Stimulated activated CD4-positive, alpha-beta T cell treated with anti-CD3 and anti-CD28 coated beads, Interleukin-4, amount 100 ng/mL, for 4 hours (primary cell): Measurements from ENCODE around the gene FOXK2.
"Not testable (repeated sequence)": the region's sequence is repeated elsewhere in the genome, so short reads cannot be mapped to it uniquely, and the experiment has no call there.

Source experiments
- DNase-seq, 2 experiments: peaks; one replicate each; pipeline ENCODE4 v3.0.0-alpha.2; 2020

The FOXK2 gene

DNA sequence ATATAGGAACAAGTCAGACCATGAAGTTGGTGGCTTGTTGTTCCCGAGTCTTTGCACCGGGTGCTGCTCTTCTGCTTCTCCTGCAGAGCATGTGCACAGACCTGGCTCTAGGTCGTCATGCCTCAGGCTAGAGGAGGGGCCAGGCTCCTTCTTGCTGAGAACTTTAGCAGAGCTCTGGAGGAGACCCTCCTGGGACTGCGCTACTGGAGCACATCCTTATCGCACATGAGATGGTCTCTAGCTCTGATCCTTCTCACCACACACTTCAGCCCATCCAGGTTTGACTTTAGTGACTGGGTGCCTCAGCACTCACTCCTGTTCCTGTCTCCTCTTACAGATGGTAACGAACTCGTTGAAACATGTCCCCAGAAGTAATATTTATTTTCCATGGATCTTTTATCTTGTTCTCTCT is 14.9 kb downstream of the FOXK2 start:
- DNase-seq = no peak

DNA sequence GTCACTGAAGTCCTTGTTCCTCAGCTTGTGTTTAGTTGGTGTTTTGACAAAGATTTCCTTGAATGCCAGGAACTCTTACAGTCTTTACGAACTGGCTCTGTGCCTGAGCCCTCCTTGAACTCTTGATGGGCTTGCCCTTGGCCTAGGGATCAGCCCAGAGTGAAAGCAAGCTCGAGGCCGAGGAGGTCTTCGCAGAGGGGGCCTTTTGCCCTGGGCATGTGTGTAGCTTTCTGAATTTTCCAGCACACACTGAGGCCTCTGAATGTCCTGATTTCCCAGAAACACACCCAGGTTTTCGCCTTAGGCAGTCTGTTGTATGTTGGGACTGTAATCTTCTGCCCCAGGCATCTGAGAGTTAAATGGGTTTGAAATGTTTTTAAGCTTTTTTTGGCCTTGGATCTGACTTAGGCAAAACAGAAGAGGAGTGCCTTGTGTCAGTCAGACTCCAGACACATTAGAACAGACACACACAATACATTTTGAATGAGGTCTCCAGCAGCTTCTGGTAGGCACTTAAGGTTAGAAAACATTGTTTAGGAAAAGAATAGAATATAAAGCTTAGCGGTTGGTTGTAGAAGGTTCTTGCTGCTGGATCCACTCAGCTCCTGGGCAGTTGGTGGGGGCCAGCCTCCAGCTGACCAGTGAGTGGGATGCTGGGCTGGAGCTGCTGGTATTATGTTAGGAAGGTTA is 17.1 kb downstream of the FOXK2 start:
- no peak for DNase-seq

DNA sequence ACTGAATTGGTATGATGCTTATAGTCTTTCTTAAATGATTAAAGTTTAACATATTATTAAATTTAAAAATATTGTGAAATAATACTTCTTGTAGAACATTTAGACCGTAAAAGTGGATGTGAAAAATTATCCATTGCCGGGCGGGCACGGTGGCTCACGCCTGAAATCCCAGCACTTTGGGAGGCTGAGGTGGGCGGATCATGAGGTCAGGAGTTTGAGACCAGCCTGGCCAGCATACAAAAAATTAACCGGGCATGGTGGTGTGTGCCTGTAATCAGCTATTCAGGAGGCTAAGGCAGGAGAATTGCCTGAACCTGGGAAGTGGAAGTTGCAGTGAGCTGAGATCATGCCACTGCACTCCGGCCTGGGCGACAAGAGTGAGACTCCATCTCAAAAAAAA is 17.7 kb downstream of the FOXK2 start:
- DNase-seq = not testable (repeated sequence)

DNA sequence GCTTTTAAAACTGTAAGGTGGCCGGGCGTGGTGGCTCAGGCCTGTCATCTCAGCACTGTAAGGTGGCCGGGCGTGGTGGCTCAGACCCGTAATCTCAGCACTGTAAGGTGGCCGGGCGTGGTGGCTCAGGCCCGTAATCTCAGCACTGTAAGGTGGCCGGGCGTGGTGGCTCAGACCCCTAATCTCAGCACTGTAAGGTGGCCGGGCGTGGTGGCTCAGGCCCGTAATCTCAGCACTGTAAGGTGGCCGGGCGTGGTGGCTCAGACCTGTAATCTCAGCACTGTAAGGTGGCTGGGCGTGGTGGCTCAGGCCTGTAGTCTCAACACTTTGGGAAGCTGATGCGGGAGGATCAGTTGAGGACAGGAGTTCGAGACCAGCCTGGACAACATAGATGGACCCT is 19.5 kb downstream of the FOXK2 start:
- DNase-seq = not testable (repeated sequence)

DNA sequence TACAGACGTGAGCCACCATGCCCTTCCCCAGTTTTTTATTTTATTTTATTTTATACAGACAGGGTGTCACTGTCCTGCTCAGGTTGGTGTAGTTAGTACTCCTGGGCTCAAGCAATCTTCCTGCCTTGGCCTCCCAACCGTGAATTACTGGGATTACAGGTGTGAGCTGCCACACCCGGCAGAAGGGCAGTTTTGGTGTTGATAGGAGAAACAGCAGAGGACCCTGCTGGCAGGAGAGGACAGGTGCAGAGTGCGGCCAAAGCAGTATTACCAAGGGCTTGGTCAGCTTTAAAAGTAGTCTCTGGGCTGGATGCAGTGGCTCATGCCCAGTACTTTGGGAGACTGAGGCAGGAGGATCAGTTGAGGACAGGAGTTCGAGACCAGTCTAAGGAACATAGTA is 22.9 kb downstream of the FOXK2 start:
- DNase-seq = no peak

DNA sequence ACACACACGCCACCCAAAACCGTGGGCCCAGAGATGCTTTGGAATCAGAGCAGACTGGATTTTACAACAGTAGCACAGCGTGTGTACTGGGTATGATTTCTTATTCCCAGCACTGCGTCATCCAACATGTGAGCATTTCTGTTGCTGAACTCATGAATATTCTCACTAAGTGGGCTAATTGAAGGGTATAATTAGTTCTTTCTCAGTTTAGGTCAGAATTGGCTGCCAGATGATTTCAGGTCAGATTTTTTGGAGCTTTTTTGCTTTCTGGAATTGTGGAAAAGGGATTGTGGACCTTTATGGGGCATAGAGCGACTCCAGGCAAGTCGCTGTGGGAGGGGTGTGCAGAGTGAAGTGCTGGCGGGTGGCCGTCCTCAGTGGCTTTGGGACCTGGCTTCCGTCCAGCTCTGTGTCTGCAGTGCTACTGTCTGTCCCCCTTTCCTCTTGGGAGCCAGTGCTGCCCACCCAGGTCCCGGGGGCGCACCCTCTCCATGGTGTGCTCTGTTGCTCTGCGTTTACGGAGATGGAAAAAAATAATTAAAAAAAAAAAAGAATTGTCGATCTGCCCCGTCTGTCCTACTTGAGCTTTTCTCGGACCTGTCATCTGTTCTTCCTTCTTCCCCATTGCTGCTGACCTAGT is 25.0 kb downstream of the FOXK2 start:
- DNase-seq = no peak

DNA sequence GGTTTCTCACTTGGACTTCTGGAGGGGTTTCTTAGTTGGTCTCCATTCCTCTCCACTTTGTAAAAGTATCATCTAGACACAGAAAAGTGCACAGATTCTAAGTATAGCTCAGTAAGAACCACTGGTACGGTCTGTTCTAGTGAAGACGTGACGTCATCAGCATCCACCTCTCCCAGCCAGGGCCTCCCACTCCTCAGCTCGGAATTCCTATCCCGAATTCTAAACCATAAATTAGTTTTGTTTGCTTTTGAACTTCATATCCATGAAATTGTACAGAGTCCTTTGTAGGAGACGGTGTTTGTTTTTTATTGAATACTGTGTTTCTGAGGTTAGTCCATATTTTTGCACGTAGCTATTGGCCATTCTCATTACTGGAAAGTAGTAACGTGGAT is 25.5 kb downstream of the FOXK2 start:
- no peak for DNase-seq

DNA sequence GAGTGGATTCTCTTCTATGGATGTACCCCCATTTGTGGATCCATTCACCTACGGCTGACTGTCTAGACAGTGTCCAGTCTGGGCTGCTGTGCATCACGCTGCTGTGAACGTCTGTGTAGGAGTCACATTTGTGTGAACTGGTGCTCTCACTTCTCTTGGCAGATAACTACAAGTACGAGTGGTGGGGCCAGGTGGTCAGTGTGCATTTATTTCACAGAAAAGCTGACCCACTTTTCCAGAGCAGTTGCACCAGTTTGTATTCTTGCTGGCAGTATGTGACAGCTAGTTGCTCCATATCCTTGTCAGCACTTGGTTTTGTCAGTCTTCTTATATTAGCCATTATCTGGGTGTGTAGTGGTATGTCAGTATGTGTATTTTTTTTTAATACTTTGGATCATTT is 28.4 kb downstream of the FOXK2 start:
- no peak for DNase-seq

DNA sequence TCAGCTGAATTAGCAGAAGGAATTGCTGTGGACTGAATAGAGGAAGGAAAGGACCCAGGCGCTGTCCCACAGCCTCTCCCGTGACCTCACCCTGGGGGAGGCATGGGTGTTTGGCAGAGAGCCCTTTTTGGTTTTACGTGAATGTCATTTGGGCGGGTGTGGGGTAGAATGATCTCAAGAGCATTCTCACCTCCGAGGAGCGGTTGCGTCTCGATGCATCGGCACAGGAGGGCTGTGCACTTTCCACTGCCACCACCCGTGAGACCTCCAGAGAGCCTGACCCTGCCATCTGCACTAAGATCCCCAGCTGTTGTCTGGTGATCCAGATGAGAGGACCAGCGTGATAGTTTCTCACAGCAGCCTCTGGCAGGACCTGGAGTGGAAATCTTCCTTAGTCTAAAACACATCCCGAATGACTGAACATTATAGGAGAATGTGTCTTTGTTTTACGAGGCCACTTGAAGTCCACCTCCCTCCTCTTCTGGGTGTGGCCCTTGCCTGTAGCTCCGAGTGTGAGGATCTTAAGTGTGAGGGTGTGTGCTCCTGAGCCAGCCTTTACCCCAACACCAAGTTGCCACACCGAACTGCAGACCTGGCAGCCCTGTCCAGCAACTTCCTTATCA is 29.3 kb downstream of the FOXK2 start:
- DNase-seq = no peak

DNA sequence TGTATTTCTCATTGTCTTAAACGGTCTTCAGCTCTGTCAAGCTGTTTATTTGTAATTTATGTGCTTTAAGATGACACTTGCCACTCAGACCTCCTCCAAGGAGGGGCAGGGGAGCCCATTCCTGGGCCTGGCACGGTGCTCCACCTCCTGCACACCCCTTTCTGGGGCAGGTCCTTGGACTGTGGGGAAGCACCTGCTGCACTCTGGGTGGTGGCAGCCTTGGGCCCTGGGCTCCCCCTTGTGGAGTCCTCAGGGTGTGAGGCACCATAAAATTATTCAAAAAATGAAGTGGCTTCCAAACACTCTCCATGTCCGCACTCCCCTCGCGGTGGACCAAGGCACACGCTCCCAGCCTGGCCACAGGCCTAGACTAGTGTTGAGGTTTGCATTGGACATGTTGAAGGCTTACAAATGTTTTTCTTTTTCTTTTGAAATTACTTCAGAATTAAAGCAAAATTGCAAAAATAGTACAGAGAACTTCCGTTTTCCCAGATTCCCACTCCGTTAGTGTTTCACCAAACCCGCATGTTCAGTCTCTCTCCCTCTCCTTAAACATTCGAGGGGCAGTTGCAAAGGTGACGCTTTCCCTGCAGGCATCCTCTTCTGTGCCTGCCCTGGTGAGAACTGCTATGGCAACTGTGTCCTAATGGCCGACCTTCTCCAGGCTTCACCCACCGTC is 32.4 kb downstream of the FOXK2 start:
- peak; percentile 67 to 74 for DNase-seq

DNA sequence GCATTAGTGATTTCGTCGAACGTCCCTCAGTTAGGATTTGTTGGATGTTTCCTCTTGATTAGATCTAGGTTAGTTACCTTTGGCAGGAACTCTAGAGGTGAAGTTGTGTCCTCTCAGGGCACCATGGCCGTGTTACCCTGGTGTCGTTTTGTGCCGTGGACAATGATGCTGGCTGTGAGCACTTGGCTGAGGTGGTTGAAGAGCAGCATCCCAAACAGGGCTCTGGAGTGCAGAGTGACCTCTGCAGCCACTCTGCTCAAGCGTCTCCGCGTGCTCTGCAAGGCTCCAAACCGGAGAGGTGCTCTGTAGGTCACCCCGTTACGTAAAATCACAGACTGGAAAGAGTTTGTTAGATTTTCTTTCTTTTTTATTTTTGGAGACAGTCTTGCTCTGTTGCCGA is 33.0 kb downstream of the FOXK2 start:
- DNase-seq = no peak

DNA sequence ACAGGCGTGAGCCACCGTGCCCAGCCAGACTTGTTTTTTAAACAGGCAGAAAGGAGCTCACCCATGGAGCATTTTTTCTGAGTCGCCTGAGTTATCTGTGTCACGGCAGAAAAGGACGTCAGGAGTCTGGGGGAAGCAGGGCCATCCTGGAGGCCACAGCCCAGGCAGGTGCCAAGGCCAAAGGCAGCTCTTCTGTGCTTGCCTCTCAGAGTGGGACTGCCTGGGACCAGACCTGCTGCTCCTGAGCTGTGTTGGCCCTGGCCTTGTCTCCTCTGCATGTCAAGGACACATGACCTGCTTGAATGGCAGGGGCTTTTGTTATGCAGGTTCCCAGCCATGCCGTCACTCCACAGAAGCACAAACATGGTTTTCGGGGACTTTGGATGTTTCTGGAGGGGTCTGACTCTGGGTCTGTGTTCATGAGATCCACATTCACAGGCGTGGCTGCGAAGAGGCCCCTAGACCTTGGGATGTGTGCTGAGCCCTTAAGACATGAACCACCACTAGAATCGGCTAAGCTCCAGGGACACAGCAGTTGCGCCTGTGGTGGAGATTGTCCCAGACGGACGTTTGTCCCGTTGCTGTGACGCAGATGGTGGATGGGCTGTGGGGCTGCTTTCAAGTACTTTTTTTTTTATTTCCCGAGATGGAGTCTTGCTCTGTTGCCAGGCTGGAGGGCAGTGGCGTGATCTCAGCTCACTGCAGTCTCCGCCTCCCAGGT is 33.8 kb downstream of the FOXK2 start:
- no peak for DNase-seq

DNA sequence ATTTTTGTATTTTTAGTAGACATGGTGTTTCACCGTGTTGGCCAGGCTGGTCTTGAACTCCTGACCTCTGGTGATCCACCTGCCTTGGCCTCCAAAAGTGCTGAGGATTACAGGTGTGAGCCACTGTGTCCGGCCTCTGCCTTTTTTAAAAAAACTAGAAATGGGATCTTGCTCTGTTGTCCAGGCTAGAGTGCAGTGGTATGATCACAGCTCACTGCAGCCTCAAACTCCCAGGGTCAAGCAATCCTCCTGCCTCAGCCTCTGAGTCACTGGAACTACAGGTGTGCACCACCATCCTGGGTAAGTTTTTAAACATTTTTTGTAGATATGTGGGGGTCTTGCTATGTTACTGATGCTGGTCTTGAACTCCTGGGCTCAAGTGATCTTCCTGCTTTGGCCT is 38.0 kb downstream of the FOXK2 start:
- DNase-seq = not testable (repeated sequence)

DNA sequence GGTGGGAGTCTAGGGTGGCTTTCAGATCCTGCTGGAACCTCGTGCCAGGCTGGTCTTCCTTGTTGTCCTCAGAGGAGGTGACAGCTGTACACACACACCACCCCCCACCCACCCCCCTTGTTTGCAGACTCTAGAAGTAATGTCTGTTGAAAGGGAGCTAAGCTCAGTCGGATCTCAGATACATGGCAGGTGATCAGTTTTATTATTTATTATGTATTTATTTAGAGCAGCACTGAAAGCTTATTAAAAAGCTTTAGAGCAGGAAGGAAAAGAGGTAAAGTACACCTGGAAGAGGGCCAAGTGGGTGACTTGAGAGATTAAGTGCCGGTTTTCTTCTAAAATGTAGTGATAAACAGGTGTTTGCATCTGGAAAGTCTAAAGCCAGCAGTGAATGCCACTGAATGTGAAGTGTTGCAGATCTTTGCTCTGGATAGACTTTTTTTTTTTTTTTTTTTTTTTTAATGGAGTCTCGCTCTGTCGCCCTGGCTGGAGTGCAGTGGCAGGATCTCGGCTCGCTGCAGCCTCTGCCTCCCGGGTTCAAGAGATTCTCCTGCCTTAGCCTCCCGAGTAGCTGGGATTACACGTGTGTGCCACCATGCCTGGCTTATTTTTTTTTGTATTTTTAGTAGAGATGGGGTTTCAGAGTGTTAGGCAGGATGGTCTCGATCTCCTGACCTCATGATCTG is 40.2 kb downstream of the FOXK2 start:
- no peak for DNase-seq

DNA sequence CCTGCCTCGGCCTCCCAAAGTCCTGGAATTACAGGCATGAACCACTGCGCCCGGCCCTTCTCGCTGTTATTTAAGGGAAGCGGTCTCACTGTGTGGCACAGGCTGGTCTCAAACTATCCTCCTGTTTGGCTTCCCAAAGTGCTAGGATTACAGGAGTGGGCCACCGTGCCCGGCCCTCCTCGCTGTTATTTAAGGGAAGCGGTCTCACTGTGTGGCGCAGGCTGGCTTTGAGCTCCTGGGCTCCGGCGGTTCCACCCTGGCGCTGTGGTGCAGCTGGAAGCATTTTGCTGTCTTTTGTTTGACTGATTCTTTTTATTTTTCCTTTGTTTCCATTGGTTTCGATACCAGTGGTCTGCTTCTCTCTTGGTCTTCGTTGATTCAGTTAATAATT is 40.7 kb downstream of the FOXK2 start:
- no peak for DNase-seq

DNA sequence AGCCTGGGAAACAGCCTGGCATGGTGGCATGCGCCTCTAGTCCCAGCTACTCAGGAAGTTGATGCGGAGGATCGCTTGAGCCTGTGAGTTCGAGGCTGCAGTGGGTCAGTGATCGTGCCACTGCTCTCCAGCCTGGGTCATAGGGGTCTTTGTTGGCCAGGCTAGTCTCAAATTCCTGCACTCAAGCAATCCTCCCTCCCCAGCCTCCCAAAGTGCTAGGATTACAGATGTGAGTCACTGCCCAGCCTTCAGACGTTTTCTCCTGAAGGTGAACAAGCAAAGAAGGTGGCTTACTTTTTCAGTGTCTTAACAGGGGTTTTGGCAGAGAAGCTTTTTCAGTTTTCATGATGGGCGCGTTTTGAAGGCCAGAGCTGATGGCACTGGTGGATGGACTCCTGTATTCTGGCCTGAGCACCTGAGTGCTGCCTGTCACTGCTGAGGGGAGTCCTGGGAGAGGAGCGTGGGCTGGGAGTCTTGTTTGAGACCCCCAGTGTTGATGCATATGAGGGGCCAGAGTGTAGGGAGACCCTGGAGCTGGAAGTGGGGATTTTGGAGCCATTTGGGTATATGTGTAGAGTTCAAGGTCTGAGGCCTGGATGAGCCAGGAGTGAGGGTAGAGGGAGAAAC is 41.4 kb downstream of the FOXK2 start:
- no peak for DNase-seq

DNA sequence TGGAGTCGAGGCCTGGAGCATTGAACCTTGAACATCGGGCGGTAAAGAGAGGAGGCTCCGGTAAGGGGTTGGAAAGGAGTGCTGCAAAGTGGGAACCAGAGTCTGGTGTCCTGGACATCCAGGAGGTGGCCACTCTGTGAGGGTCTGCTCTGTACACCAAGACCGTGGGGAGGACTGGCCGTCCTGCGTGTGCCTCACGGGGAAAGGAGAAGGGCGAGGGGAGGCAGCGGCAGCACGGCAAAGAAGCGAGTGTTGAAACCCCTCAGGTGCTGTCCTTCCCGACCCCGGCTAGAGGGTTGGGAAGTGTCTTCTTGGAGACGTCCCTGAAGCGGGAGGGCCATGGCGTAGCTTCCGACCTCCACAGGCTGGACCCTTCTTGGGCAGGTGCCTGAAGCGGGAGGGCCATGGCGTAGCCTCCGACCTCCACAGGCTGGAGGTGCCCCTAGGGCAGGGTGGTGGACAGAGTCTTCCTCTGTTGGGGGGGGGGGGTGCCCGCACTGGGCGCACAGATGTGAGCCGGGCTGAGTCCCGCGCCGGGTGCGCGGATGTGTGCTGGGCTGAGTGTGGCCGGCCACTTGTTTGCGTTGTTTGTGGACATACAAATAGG is 42.0 kb downstream of the FOXK2 start:
- DNase-seq = no peak

DNA sequence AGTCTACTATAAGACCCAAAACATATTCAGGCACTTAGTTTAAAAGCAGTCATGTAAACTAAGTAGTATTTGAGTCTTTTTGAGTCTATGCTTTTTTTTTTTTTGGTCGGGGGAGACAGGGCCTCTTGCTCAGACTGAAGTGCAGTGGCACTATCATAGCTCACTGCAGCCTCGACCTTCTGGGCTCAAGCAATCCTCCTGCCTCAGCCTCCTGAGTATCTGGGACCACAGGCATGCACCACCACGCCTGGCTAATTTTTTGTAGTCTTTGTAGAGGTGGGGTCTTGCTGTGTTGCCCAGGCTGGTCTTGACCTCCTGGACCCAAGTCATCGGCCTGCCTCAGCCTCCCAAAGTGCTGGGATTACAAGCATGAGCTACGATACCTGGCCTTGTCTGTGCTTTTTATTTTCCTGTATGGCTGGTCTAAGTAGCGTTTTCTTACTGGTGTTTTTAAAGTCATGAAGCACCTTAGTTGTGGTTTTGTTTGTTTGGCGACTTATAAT is 43.2 kb downstream of the FOXK2 start:
- not testable (repeated sequence) for DNase-seq

DNA sequence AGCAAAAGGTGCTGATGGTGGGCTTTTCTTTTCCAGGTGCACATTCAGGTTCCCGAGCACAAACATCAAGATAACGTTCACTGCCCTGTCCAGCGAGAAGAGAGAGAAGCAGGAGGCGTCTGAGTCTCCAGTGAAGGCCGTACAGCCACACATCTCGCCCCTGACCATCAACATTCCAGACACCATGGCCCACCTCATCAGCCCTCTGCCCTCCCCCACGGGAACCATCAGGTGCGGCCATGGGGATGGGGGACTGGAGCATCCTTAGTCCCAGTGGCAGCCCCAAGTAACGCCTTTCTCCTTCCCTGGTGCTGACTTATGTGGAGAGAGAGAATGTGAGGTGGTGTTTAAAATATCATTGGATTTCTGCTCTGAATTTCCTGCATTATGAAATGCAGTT is 43.8 kb downstream of the FOXK2 start:
- no peak for DNase-seq

DNA sequence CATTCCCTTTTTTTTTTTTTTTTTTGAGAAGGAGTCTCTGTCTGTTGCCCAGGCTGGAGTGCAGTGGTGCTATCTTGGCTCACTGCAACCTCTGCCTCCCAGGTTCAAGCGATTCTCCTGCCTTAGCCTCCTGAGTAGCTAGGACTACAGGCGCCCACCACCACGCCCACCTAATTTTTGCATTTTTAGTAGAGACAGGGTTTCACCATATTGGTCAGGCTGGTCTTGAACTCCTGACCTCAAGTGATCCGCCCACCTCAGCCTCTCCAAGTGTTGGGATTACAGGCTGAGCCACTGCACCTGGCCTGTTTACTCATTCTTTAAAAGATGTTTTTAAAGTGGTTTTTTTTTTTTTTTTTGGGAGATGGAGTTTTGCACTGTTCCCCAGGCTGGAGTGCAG is 44.2 kb downstream of the FOXK2 start:
- DNase-seq = not testable (repeated sequence)

DNA sequence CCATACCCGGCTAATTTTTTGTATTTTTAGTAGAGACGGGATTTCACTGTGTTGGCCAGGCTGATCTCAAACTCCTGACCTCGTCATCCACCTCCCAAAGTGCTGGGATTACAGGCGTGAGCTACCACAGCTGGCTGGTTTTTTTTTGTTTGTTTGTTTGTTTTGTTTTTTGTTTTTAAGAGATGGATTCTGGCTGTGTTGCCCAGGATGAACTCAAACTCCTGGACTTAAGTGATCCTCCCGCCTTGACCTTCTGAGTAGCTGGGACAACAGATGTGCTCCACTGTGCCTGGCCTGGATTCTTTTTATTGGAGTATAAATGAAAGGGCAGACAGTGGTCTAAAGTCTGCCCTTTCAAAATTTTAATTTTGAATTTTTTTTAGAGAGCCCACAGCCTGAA is 44.7 kb downstream of the FOXK2 start:
- DNase-seq = no peak
